HuH-7.5 (cell line): Measurements from ENCODE around the gene MDH1.
"Not testable (repeated sequence)": the region's sequence is repeated elsewhere in the genome, so short reads cannot be mapped to it uniquely, and the experiment has no call there.

Experiments
- DNase-seq: peaks from one replicate; pipeline ENCODE4 v3.0.0; 2011; ENCODE audit warnings: low spot score

Gene MDH1

DNA sequence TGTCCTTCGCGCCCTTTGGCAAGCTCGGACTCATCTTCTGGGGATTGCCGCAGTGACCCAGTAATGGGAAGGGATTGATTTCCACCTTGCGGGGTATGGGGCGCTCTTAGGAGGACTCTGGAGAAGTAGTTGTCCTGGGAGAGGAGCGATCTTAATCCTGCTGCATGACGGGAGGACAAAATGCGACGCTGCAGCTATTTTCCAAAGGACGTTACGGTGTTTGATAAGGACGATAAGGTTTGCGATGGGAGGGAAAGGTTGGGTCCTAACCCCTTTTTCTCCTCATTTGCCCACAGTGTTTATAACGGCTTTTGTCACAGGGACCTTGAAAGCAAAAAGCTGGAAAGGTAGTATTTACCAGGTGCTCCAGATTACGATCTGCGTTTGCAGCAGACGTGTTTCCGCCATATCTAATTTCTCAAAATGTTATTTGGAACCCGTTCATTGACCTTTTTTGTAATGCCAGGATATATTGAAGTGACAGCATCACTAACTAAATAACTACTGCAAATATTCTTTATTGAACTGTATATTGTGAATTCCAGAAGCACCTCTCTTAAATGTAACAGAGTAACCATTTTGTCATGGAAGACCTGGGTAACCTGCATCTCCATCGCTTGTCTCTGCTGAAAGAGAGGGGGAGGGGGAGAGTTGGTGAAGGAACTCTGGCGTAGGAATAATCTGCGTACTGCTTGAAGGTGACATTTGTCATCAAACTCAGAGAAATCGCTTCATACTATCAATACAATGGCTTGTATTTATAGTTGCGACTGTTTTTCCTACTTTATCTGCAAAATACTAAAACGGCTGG, 590 bp downstream of the MDH1 start:
- no peak for DNase-seq

DNA sequence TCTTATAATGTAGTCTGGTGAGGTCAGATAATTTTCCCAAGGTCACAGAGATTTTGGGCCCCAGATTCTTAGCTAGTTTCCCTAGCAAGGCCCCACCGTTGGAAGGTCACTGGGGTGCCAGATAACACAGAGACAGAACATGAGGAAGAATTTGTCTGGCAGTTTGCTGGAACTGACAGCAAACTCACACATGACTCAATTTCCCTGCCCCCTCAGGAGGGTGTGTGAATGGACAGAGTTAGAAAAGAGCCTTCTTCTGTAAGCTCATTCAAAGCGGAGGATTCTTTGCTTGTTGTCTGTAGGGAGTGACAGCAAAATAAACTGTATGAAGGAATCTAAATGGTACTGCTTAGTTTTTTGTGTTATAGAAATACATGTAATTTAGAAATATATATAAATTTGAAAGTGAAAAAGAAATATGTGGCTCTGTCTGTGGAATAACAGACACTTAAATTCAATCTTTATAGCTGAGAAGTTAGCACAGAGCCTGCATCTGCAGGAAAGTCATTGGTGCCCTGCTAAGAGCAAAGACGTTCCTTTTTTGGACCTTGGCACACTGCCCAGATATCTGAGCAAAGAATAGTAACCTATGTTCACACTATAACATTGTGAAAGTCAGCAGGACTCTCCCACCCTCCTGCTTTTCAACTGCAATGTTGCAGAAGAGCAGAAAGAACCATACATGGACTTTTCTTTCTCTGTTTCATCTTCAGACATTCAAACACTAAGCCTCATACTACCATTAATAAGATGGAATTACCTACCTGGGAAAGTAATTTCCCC, 2.1 kb downstream of the MDH1 start:
- DNase-seq = no peak

DNA sequence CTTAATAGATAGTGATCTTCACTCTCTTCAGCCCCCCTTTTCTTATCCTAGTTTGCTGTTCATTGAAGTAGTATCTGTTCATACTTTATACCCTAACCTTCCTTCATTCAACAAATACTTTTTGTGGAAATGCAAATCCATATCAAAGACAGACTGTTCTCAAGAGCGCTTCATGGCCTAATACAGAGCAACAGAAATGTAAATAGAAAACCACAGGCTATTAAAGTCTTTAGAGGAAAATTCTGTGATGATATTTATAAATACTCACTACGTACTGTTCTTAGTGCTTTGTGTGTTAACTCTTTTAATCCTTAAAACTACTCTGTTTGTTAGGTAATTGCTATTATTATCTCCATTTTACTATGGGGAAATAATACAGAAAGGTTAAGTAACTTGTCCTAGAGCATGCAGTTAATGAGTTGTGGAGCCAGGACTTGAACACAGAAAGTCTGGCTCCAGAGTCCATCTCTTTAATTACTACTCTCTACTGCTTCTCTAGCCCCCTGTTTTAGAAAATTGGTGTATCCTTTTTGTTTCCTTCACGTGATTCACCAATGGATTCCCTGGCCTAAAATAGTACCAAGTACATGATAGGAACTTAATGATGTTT, 2.9 kb downstream of the MDH1 start:
- no peak for DNase-seq

DNA sequence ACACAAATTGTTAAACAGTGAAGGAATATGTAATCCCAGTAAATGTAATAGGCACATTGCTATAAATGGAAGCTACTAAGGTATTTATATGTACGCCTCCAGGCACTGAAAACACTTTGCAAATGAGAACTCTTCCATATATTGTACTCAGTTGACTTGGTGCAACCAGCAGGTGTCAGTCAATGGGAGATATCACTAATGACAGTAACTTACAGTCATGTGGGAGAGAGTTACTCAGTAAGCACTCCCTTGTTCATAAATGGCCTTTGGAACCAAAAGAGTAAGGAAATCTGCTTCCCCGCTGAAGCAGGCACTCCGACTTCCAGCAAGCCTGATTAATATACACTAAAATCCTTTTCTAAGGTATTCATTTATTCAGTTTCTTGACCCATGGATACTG, 5.9 kb downstream of the MDH1 start:
- DNase-seq = no peak

DNA sequence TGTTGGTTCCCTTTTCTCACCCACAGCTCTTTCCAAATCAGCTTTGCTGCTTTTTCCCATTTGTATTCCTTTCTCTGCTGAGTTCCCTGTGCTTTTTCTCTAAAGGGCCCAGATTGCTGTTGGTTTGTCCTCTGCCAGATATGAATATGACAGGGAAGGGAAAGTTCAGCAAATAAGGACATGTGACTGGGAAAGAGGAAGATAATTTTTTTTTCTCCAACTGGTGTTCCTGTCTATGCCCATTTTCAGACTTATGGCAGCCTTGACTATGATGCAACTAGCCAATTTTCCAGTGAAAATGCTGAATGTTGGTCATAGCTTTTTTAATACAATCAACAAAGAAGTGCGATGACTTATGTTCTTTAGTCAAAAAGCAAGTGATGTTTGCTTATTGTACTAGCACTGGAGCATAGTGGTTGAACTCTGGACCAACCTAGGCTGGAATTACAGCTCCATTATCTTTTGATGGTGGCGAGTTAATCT, 7.7 kb downstream of the MDH1 start:
- no peak for DNase-seq

DNA sequence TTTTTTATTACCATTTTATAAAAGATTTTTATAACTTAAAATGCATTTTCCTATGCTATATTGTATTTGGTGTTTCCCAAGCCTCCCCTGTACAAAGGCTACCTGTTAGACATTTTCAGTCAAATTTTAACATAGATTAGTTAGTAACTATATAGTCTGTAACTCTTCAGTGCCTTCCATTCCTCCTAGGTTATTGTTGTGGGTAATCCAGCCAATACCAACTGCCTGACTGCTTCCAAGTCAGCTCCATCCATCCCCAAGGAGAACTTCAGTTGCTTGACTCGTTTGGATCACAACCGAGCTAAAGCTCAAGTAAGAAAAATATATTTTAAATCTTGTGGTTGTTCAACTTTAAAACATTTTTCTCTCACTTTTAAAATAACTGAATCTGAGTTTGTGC, 10.2 kb downstream of the MDH1 start:
- DNase-seq = no peak

DNA sequence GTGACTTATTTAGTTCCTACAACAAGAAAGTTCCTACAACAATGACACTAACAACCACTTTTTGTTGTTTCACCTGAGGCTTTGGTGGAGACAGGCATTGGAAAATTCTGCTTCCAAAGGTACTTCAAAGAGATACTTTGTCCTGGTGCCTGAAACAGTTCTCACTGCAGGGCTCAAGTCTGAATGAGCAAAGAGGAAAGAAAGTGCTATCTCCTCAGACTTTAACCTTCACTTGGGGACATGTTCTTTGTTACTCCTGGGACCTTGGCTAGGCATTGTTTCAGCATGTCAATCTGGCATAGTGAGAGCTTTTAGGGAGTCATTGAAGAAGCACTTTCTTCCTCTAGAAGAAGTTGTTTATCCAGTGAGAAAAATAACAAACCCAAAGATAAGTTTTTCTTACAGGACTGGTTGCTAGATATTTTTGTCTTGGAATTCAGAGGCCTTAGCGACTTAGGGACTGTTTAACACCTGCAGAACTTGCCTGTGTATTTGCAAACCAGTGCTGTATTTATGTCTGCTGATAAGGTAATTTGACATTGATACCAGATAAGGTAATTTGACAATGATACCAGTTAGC, 12.2 kb downstream of the MDH1 start:
- no peak for DNase-seq

DNA sequence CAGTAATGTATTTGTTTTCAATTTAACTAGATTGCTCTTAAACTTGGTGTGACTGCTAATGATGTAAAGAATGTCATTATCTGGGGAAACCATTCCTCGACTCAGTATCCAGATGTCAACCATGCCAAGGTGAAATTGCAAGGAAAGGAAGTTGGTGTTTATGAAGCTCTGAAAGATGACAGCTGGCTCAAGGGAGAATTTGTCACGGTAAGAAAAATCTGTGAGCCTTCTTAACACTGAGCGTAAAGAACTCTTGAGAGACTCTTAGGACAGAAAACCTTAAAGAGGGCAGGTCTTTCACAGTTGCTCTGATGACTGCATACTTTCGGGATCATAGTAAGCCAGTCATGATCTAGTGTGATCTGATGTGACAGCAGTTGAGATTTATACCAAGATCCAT, 15.9 kb downstream of the MDH1 start:
- DNase-seq = no peak

DNA sequence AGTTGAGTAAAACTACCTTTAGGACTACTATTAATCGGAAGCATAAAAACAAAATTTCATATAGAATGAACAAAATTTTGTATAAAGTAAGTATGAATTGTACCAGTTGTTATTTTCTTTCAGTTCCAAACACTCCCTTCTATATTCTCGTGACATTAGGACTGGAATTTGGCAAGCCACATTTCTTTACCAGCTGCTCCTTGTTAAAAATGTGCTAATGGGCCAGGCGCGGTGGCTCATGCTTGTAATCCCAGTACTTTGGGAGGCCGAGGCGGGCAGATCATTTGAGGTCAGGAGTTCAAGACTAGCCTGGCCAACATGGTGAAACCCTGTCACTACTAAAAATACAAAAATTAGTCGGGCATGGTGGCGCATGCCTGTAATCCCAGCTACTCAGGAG, 20.1 kb downstream of the MDH1 start:
- DNase-seq = not testable (repeated sequence)

DNA sequence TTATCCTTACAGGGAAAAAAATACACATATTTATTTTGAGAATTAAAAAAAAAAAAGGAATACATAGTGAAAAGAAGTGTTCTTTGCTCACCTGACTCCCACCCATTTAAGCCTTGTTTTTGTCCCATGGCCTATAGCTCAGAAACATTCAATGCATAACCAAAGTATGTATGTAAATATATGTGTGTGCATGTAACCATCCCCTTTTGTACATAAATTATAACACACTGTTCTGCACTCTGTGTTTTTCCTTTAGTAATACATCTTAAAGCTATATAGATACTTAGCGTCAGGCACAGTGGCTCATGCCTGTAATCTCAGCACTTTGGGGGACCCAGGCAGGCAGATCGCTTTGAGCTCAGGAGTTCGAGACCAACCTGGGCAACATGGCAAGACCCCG, 21.8 kb downstream of the MDH1 start:
- DNase-seq = no peak

DNA sequence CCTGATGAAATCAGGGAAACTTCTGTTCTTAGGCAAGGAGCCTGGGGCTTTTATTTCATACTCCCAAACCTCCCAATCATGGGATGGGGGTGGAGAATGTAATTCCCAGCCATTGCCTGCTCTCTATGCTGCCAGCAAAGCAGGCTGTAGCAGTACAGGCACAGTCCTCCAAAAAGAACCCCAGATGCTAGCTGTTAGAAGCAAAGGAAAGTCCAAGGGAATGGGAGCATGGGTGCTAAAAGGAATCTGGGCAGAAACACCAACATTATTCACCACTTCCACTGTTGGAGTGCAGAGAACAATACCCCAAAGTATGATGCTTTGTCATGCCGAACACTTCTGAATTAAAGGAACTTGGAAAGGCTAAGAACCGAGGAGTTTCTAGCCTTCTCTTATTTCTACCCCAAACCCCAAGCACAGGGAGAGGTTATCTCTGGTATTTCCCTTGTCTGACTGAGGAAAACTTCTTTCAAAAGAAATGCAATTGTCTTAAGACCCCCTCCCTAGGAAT, 24.7 kb downstream of the MDH1 start:
- no peak for DNase-seq

DNA sequence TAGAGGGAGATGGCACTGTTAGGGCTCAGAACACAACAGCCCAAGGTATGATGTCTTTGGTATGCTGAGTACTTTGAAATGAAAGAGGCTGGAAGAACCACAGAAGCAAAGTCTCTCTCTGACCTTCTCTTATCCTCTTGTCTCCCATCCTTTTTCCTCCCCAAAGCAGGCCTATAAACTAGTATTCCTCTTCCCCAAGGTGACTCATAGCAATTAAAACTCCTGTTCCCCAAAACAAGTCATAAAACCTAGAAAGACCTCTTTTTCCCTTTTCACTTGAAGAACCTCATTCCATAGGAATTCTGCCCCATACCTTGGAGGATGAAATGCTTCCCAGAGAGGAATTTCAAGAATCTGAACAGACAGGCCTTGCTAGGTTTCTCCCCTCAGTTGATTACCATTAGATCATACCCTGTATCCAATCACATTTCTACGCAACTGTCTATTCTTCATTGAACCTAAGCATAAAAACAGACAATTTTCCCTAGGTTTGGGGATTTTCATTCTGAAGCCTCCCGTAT, 25.7 kb downstream of the MDH1 start:
- DNase-seq = no peak

DNA sequence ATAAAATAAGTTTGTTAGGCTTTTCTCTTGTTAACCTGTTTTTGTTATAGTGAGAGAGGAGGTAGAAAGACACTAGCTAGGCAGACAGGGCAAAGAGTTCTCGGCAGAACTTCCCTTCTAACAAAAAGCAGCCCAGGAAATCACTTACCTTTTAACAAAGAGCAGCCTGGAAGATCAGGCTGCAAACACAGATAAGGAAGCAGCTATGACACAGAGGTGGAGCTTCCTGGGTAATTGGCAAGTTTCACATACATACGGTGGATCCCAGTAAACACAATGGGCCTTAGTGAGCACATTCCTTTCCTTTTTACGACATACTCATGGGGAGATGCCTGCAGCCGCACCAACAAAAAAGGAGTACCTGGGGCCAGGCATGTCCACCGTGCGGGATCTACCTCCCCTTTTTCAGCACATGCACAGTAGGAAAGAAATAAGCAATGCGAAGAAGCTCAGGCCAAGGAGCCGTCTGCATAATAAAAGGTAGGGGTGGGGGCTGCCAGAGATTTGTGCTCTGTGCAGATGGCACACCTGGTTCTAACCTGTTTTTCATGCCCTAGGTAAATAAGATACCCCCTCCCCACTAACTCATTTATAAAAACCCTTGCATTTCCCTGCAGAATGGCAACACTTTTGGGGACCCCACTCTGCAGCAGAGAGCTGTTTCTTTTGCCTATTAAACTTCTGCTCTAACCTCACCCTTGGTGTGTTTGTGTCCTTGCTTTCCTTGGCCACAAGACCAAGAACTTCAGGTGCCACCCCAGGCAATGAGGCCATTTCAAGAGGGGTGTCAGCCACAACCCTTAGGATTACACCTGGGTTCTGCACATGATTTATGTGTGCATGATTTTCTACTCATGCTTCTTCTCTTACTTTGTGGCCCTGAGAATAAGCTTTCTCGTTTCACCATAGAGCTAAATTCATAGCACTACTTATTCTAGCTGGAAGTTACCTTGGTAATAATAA, 26.5 kb downstream of the MDH1 start:
- DNase-seq = peak; percentile 53

DNA sequence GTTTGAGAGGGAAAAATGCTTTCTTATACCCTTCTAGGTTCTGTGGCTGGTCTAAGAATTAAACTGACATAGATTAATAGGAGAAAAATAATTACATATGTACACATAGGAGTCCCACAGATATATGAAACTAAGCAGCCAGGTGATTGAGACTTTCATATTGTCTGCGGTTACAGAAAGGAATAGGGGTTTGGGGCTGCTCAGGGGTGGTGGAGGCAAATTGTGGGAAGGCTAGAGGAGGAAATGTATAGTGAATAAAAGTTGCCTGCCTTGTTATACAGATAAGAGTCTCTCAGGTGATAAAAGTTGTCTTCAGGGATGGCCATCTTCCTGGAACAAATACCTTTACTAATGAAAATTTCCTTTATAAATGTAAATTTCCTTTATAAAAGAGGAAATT, 28.6 kb downstream of the MDH1 start:
- no peak for DNase-seq

DNA sequence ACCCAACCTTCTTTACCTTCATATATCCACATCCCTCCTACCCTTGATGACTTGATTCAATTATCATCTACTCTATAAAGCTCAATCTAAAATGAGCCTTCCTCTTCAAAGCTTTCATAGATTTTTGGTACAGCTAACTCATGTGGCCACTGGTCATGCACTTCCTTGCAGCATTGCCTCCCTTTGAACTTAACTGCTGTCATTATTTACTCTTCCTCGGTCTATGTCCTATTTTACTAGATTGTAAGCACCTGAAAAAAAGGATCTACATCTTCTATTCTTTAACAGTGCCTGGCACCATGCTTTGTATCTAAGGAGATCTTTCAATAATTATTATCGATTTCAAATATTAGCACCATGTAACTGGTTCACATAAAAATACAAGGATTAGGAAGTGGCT, 30.6 kb downstream of the MDH1 start:
- DNase-seq = no peak

DNA sequence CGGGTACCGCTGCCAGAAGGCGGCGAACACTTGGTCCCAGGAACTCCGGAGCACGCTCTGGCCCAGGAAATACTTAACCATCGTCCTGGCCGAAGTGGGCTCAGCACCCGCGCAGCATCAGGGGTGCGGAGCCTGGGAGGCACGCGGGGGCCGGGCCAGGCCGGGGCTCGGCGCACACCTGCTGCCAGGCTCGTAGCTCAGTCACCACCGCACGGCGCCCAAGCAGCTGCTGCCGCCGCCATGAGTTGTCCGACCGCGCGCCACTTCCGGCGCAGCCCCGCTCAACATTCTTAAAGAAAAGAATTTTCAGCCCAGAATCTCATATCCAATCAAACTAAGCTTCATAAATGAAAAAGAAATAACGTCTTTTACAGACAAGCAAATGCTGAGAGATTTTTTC, 34.0 kb downstream of the MDH1 start:
- DNase-seq = no peak

DNA sequence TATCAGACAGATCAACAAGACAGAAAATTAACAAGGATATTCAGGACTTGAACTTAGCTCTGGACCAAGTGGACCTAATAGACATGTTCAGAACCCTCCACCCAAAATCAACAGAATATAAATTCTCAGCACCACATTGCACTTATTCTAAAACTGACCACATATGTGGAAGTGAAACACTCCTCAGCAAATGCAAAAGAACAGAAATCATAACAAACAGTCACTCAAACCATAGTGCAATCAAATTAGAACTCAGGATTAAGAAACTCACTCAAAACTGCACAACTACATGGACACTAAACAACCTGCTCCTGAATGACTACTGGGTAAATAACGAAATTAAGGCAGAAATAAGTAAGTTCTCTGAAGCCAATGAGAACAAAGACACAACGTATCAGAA, 35.0 kb downstream of the MDH1 start:
- DNase-seq = not testable (repeated sequence)

DNA sequence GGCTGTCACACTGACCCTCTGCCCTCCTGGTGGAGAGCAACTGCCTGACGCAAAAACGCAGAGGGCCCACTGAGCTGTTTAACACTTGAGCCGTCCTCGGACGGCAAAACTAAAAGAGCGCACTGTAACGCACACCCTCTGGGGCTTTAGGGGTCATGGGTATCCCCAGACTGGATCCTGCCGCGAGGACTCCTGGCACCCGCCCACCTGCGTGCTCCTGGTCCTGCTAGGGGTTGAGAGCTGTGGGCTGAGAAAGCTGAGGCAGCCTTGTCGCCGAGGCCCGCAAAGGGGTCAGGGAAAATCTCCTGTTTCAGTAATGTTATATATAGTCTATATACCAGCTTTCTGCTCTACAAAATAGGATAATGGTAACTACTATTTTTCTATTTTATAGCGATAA, 39.1 kb downstream of the MDH1 start:
- no peak for DNase-seq

DNA sequence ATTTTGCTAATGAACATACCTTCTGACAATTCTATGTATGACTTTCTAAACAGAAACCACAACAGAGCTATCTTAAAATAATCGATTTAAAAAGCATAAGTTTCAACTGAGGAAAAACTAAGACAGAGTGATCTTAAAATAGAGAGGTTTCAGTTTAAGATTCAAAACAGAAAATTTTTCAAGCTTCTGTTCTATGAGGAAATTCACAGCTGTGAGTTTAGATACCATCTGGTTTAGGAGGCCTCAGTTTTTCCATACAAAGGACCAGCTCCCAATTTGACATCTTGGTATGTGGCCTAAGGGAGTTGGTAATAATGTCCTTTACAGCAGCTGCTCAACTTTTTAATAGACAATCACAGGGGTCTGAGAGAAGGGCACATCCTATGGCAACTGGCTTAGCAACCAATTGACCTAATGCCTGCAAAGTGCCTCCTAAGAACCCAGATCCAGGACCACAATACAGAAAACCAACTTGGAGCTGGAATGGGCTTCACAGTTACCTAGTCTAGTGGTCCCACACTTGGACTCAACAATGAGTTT, 39.7 kb downstream of the MDH1 start:
- DNase-seq = no peak

DNA sequence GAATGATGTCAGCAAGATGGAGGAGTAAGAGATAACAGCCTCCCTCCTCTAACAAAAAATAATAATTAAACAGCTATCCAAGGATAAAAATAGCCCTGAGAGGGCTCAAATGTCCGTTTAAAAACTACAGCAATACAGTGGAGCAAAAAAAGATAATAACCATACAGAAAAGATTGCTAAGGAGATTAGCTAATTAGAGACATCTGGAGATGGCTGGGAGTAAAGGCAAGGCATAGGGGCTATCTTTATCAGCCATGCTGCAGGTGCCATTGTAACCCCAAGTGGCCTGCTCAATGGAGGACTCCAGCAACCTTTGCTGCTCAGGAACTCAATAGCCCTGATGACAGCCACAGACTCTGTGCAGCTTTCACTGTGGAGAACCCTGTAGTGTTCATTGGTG, 42.7 kb downstream of the MDH1 start:
- no peak for DNase-seq

DNA sequence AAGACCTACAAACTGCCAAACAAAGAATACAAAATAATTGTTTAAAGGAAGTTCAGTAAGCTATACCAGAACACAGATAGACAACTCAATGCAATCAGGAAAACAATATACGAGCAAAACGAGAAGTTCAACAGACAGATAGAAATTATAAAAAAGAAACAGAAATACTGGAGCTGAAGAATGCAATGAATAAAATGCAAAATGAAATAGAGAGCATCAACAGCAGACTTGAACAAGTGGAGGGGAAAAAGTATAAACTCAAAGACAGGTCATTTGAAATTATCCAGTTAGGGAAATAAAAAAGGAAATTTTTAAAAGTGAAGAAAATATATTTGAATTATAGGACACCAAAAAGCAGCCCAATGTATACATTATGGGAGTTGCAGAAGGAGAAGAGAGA, 43.6 kb downstream of the MDH1 start:
- DNase-seq = no peak
